HG03108 (cell line): Measurements from ENCODE around the gene NPY4R2.
"Not testable (repeated sequence)": the region's sequence is repeated elsewhere in the genome, so short reads cannot be mapped to it uniquely, and the experiment has no call there.

Experiments
- ATAC-seq: cut with Tn5 transposase; IDR thresholded peaks from one replicate; pipeline ENCODE4 v1.9.1; 2021; ENCODE audit warnings: moderate library complexity; ENCODE audit not compliant: unreplicated experiment

The NPY4R2 gene, protein sequence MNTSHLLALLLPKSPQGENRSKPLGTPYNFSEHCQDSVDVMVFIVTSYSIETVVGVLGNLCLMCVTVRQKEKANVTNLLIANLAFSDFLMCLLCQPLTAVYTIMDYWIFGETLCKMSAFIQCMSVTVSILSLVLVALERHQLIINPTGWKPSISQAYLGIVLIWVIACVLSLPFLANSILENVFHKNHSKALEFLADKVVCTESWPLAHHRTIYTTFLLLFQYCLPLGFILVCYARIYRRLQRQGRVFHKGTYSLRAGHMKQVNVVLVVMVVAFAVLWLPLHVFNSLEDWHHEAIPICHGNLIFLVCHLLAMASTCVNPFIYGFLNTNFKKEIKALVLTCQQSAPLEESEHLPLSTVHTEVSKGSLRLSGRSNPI

DNA sequence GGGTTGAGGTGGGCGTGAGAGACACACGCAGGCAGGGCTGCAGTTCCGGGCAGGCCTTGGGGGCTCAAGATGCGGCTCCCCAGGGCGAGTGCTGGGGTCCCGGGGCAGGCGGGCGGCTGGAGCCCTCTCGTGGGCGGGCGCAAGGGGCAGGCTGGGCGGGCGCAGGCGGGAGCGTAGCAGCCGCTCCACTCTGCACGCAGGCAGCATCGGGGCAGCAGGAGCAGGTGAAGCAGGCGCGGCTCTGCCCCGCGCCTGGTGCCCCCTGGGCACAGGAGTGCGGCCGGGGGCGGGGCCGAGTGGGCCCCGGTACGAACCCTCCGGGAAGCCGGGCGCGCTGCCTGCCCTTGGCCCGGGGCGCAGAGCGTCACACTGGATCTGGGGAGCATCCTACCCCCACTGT lies at the start of gene NPY4R2:
Gene NPY4R2, plus strand, starts transcription at position 188 of the 400 bp plus-strand sequence. CDS start 3,326 bp downstream, outside the sequence.
- not testable (repeated sequence) for ATAC-seq

DNA sequence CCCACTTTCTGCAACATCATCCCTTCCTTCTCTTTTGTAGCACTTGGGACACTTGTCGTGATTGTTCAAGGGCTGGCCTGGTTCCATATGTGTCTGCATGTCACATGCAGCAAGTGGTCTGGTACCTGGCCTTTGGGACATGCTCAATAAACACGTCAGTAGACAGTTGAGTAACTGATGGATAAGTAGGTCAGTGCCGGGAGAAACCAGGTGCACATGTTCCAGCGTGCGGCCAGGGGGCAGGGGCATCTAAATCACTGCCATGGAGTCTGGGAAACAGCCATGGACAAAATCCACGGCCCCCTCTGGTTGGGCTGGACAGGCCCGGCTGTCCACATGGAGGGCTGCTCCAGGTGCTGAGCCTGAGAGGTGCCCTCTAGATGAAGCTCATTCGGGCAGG lies 47.6 kb upstream of the NPY4R2 start:
- ATAC-seq: not testable (repeated sequence)

DNA sequence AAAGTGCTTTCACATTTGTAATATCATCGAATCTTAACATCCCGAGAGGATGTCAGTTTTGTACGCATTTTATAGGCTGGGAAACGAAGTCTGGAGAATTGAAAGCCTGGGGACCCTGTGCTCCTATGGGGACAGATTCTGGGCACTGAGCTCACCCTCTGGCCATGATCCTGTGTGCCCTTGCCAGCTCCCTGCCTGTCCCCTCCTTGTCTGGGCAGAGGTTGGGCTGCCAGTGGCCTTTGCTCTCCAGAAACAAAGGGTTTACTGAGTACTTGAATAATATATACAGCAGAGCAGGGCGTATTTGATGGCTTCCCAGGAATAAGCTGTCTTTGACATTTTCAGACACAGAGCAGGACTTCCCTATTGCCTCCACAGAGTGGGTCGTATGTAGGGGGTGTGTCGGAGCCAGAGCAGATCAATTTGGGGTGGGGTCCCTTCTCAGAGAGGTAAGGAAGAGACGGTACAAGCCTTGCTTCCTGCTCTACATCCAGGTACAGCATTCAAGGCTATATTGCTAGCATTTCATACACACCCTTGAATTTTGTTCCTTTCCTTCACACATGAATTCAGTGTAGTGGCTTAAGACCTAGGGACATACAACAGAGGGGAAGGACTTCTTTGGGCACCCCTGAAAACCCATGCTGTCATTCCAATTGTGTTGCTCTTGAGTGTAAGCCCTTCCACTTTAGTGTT lies 46.8 kb upstream of the NPY4R2 start:
- not testable (repeated sequence) for ATAC-seq

DNA sequence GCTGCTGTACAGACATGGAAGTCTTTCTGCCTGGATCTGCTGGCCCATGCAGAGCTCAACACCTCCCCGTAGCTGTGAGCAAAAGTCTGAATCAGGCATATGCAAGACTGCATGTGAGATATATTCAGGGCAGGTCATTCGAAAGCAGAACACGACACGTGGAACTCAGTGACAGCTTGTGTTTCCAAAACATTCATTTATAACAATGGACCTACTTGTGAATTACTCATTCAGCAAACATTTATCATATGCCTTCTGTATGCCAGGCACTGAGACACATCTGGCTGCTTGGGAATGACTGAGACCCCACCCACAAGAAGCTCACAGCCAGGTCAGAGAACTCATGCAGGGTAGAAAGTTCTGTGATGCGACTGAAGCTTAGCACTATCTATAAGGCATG lies 46.2 kb upstream of the NPY4R2 start:
- not testable (repeated sequence) for ATAC-seq

DNA sequence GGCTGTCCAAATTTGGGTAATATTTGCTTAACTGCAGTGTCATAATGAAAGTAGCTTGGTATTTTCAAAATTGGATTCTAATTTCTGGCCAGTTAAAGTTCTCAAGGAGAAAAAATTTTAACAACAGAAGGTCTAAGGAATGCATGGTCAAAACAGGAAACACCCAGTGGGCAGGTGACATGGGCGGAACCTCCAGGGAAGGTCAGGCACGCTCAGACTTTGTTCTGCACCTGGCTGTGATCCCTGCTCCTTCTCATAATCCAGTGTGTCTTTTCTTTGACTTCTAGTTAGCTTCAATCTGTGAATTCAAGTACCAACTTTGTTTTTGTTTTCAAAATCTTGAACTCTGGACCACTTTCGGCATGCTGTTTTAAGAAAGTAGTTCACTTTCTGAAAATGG lies 34.2 kb upstream of the NPY4R2 start:
- ATAC-seq: not testable (repeated sequence)

DNA sequence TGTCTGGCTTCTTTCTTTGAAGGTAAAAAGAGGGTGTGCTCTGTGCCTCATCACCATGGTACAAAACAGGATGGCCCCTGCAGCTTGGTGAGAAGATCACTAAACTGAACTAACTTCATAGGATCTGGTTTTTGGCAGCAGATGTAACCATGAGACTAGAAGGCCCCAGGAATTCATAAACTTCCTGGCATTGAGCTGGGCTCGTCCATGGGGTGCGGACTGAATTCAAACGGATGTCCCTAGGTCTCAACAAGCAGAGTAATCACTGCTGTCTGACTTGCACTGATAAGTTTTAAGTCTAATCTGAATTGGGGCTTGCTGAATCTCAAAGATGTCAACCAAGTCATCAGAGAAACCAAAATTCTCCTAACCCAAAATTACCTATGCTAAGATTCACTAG lies 33.5 kb upstream of the NPY4R2 start:
- not testable (repeated sequence) for ATAC-seq

DNA sequence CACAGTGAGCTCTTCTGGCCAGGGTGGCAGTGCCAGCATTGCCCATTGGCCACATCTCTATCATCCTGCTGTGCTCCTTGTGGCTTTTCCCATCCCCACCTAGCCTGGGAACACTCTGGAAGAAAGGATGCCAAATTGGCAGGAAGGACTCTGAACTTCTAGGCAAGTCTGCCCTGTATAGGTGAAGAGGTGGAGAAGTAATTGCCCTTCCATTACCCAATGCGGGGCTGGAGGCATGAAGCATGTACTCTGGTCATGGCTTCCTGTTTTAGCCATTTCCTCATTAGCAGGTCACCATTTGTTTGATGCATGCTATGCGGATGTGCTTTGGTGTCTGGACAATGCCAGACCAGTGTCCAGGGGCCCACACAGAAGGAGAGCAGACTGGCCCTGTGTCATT lies 32.1 kb upstream of the NPY4R2 start:
- not testable (repeated sequence) for ATAC-seq

DNA sequence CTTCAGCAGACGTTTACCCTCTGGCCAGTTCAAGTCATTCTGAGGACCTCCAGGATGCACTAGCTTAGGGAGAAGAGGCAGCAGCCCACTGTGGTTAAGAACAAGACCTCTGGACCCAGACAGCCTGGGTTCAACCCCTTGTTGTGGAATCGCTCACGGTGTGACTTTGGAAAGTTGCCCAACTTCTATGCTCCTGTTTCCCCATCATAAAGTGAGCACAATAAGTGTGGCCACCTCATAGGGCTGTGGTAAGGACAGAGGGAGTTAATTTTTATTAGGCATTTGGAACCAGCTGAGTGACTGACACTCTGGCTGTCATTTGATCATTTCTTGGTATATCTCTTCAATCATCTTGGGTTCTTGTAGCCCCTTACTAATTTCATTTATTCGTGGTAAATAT lies 31.6 kb upstream of the NPY4R2 start:
- ATAC-seq: not testable (repeated sequence)

DNA sequence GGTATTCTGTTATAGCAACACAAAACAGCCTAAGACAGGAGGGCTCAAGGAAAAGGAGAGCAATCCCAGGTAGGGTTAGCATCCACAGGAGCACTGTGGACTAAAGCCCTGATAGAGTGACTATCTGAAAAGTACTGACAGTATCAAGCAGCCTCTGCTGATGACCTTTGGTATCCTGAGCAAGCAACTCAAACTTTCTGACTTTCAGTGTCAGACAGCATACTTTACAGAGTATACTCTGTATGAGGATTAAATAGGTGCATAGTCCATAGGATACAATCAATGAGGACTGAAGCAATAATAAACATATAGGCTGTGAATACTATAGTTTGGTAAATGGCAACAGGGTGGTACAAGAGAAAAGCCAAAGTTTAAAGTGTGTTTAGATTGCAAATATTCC lies 27.7 kb upstream of the NPY4R2 start:
- ATAC-seq: not testable (repeated sequence)

DNA sequence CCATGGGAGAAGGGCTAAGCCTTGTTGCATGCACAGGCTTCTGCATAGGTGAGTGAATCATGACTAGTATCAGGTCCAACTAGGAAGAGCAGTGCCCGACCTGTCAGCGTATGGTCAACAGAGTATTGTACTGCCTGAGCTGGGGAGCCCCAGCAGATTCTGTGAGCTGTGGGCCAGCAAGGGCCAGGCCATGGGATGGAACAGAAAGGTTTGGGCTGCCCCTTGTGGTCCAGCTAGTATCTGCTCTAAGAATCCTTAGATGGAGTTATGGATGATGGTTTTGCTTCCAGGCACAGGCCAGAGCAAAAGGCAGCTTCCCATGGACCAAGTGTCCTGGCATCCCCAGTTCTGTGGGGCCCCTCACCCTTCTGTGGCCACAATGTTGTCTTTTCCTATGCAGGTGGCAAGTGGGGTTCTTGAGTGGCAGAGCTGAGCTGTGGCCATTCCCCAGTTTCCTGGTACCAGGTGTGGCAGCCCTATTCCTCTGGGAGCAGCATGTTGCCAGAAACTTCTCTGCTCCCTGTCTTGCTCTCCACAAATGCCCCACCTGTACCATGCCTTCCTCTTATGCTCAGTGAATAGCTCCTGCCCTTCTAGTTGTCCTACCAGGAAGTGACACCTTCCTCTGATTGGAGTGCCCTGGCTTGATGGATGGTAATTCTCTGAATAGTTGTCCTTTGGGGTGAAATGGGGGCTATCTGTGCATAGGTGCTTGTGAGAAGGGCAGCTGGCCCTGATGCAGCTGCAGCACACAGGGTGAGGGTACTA lies 25.8 kb upstream of the NPY4R2 start:
- not testable (repeated sequence) for ATAC-seq

DNA sequence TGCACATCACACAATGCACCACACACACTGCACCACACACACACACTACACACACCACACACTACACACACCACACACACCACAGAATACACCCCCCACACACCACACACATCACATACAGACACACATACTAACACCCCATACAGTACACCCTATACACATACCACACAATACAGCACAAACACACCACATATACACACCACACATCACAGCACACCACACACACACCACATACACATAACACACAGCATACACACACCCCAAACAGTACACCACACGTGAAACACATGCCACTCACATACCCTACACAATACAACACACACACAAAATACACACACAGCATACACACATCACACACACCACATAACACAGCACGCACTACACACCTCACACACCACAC lies 23.9 kb upstream of the NPY4R2 start:
- ATAC-seq: not testable (repeated sequence)

DNA sequence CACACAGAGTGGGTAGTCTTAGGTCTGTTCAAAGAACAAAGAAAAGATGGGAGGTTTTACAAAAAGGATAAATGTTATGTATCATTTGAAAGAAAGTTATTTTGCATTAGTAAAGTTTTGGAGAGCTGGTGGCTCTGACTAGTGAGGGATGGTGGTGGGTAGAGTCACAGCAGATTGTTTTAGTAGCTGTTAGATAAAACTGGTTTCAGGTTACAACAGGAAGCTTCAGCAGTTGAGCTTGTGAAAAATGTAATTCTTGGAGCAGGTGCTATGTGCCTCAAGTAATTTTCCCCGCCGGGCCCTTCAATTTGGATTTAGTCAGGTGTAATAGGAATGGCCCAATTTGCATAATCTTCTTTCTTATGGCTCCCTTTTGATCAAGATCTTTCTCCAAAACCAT lies 20.6 kb upstream of the NPY4R2 start:
- not testable (repeated sequence) for ATAC-seq

DNA sequence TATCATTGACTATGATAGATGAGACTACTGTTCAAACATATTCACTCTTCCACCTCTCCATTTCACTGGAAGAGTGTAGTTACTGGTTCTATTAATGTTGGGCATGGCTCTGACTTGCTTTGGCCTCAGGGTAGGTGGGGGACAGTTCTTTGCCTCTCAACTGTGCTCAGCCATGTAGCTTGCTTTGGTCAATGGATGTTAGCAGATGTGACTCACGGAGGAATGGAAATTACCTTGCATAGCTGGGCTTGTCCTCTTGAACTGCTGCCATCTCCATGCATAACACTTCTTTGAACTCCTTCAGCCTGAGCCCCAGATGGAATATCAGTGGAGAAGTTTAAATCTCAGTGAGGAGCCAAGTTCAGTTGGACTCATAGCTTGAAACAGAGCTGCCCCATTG lies 9.1 kb upstream of the NPY4R2 start:
- ATAC-seq: not testable (repeated sequence)

DNA sequence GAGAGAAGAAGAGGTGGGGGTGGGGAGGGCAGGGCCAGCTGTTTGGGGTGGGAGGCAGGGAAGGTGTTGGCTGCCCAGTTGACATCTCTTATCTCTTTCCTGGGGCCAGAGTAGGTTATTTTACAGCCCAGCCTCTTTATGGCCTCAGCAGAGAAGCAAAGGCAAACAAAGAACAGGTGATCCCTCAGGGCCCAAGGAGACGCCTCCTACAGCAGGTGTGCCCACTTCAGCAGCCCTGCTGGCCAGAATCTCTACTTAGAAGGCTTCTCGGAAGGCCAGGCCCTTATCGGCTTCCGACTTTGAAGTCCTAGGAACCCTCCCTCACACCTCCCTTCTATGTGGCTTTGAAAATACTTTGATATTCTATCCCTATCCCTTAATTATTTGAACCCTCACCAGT lies 8.0 kb upstream of the NPY4R2 start:
- not testable (repeated sequence) for ATAC-seq

DNA sequence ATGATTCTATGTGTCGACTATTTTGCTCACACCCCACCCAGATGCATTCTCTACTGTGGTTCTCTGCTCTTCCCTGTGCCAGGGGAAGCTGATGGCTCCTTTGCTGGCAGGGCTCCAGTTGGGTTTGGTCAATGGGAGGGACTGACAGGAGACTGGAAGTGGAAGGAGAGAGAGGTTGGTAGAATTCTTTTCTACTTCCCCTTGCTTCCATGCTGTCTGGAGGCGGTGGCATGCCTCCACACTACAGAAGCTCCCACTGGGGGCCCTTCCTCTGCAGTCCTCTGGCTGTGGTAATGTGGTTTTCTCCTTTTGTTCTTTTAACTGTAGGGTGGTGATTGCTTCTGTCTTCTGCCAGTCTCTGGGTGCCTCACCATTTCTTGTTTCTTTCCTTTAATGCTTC lies 4.4 kb upstream of the NPY4R2 start:
- not testable (repeated sequence) for ATAC-seq

DNA sequence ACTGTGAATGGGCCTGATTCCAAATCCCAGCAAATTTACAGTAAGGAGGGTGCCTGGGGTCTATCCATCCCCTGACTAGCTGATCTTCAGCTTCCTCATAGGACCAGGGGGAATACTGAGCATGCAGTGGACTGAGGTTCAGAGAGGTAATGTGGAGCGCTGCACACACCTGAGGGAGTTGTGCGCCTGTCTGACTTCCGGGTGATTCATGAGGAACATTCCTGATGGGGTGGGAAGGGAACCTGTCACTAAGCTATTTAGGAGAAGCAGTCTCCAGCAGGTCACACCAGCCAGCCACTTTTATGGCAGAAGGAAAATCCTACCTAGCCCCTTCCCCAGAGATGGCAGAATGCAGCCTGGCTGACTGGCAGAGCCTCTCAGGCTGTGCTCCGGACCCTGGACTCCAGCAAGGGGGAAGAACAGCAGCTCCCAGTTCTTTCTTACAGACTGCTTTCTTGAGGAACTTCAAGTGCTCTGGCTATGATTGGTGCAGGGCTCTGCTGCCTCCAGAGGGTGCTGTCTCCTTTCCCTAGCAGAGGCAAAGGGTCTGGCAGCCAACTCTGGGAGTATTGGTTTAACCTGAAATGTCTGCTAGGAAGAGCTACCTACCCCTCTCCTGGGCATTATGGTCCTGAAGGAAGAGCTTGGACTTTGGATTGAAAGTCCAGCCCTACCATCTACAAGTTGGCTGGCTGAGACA lies 2.5 kb upstream of the NPY4R2 start:
- ATAC-seq: not testable (repeated sequence)

DNA sequence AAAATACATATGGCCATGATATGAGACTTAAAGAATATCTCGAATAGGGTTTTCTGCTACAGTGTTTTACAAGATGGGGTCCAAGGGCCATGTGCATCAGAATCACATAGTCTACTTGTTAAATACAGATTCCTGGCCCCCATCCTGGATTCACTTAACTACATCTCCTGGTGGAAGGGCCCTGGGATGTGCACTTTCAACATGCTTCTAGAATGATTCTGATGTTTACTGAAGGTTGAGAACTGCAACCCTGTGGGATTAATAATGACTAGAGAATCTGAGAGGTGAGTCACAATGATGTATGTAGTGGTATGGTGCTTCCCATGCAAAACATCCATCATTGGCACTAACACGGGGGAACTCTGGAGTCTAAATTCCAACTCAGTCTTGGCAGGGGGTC lies 2.1 kb downstream of the NPY4R2 start:
- ATAC-seq: not testable (repeated sequence)

DNA sequence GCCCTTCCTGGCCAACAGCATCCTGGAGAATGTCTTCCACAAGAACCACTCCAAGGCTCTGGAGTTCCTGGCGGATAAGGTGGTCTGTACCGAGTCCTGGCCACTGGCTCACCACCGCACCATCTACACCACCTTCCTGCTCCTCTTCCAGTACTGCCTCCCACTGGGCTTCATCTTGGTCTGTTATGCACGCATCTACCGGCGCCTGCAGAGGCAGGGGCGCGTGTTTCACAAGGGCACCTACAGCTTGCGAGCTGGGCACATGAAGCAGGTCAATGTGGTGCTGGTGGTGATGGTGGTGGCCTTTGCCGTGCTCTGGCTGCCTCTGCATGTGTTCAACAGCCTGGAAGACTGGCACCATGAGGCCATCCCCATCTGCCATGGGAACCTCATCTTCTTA lies 4.0 kb downstream of the NPY4R2 start:
- not testable (repeated sequence) for ATAC-seq

DNA sequence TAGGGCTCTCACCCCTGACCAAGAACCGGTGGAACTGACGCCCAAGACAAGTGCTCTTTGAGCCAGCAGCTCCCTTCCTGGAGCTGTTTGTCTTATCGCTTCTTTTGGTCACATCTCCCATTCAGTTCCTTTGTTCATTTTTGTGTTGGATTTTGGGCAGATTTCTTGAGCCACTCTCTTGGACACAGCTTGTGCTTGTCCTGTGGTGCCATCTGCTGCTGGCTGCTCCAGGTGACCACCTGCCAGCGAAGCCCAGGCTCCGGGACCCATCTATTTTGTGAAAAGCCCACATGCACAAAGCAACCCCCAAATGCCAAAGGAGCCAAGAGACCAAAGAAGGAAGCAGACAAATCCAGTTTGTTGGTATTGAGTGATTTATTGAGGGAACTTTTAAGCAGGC lies 6.2 kb downstream of the NPY4R2 start:
- not testable (repeated sequence) for ATAC-seq

DNA sequence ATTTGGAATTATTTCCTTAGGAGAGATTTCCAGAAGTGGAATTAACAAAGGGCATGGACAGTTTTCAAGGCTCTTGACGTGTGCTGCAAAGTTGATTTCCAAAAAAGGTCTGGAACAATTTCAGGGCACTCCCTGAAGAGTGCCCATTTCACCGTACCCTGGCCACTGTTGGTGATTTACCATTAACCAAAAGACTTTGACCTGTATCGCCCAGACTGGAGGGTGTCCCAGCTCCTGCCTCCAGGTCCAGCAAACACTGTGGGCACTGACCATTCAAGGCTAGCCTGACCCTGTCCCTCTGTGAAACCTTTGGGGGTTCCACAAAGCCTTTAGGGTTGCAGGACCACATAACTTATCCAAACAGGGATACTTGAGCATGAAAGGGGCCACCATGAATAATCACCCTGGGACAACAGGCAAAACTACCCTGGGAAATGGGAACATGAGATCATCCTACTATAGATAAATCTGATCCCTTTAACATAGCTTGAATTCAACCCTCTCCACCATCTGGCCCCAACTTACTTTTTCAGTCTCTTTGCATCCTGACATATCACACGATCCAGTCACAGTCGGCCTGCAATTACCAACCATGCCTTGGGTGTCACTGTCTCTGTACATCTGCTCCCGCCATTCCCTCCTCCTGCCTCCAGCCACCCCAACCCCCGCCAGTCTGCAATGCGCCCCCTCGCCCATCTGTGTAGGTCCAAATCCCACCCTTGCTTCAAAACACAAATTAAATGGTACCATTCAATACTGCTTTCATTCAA lies 8.9 kb downstream of the NPY4R2 start:
- not testable (repeated sequence) for ATAC-seq
